Spleen (tissue), 7 donors: ENCODE data around the gene FIBP.

Experiments used
- CTCF ChIP-seq, 11 experiments: fragments of 200-600 bp in 7 of 11; fragments of 450-650 bp in 4 of 11; sonication (generic) in 4 of 11; IDR thresholded peaks in 8 of 11; conservative IDR thresholded peaks in 3 of 11; 1 replicate in 7 of 11; 2 replicates in 4 of 11; pipeline versions ENCODE4 v1.4.0 to v1.8.0; 2016 to 2021; ENCODE audit warnings: antibody characterized with exemption in 11 of 11, inconsistent platforms in 4 of 11, mild to moderate bottlenecking in 1 of 11
- POLR2AphosphoS5 ChIP-seq, 3 donors: sonication (generic); formaldehyde crosslinking; IDR thresholded peaks; one replicate each; pipeline ENCODE4 v1.5.1; 2017; ENCODE audit warnings: antibody characterized with exemption in 3 of 3
- donor health status: DM: no; HTN: no; CAD: no; lungs with moderate emphysema.
- donor health status: DM: no; HTN: no; CAD: no.
- donor health status: DM: no; HTN: no; CAD: no.

- TF ChIP-seq CTCF (IDR thresholded peaks at IDR 0.05 in 8 of 11, conservative IDR thresholded peaks at IDR 0.05 in 3 of 11) (no peak), POLR2AphosphoS5 (IDR thresholded peaks at IDR 0.05) (no peak)
Measured at GRCh38 chr11:65868907-65869306, 19.4 kb downstream of the FIBP start.
